Measurements from ENCODE around the gene UBLCP1. TPM values are rescaled to one million over a fixed set of nuclear protein-coding genes. Genes with fewer than 3 reads are reported as not detected.
A peak's percentile ranks its signal among the peaks of the same experiment; 100 is the strongest.
"Not testable (repeated sequence)": the region's sequence is repeated elsewhere in the genome, so short reads cannot be mapped to it uniquely, and the experiment has no call there.

The UBLCP1 gene, protein sequence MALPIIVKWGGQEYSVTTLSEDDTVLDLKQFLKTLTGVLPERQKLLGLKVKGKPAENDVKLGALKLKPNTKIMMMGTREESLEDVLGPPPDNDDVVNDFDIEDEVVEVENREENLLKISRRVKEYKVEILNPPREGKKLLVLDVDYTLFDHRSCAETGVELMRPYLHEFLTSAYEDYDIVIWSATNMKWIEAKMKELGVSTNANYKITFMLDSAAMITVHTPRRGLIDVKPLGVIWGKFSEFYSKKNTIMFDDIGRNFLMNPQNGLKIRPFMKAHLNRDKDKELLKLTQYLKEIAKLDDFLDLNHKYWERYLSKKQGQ
- 29.2 and 42.3 TPM in 2 replicates for total RNA-seq (2014; rRNA removed; shearing (Covaris generic))

GRCh38 chr5:159262859-159263568 lies at the start of gene UBLCP1:
Gene UBLCP1, plus strand, starts transcription at chr5:159263290. Its CDS starts 5,626 bp downstream, at chr5:159268916.
- peak; percentile 79 for DNase-seq (ENCODE audit: low read depth)

DNA sequence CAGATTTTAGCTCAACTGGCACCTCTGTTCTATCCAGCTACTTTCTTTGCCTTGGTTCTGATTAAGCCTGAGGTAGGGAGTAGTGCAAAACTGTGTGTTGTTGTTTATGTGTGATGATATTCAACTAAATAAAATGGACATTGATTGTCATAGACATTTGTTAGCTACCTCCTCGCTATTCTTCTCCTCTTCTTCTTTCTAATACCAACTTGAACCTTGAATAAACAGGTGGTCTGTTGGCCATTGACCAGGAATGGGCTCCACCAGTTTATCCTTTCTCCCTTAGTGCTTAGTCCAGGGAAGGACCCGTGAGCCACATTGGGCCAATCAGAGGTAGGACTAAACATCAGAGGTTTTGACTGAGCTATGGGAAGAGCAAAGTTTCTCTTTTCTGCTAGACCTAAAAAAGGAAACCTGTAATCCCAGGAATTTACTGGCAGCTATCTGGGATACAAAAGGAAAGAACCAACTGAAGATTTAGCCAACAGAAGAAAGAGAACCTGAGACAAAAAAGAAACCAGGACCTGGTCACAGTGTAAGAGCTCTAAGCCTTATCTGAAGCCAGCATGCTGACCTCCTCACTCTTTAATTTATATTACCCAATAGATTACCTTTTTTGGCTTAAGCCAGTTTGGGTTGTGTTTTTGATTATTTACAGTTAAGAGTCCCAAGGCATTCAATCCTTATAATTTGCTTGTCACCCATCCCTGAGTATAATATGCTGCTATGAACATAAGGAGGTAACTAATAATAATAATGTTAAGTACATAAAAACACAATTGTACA lies 48.4 kb upstream of the UBLCP1 start:
- DNase-seq (ENCODE audit: low read depth): no peak

DNA sequence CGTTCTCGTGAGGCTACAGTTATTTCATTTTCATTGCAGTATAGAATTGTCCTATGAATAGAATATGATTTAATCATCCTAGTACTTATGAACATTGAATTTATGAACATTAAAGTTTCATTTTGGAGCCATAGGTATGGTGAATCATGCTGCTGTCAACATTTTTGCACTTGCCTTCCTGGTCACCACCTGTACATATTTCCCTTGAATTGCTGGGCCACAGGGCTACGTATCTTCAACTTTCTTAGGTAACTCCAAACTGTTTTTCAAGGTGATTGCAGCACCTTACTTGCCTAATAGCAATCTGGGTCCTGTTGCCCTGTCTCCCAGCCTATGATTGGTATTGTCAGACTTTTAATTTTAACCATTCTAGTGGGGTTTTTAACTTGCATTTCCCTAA lies 47.2 kb upstream of the UBLCP1 start:
- no peak for DNase-seq (ENCODE audit: low read depth)

GRCh38 chr5:159216454-159216853 lies 46.6 kb upstream of the UBLCP1 start:
- DNase-seq (ENCODE audit: low read depth): no peak

DNA sequence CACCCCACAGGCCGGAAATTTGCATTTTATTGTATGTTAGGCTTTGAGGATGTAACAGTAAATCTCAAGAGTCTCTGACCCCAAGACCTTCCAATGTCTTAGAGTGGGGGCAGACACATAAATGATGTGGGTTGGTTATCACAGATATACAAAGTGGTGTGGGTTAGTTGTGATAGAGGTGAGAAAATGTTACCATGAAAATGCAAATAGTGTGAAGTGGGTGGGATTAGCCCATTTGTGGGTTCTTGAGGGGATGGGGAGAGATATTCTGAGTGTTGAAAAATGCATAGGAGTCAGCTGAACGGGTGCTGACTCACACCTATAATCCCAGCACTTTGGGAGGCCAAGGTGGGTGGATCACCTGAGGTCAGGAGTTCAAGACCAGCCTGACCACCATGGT lies 45.9 kb upstream of the UBLCP1 start:
- DNase-seq (ENCODE audit: low read depth): no peak

GRCh38 chr5:159218595-159219023 lies 44.5 kb upstream of the UBLCP1 start:
- no peak for DNase-seq (ENCODE audit: low read depth)

GRCh38 chr5:159220206-159220605 lies 42.9 kb upstream of the UBLCP1 start:
- no peak for DNase-seq (ENCODE audit: low read depth)

GRCh38 chr5:159223469-159223868 lies 39.6 kb upstream of the UBLCP1 start:
- DNase-seq (ENCODE audit: low read depth): no peak

- DNase-seq (ENCODE audit: low read depth): no peak
Observed at GRCh38 chr5:159224471-159224870, 38.6 kb upstream of the UBLCP1 start.

GRCh38 chr5:159226451-159226850 lies 36.6 kb upstream of the UBLCP1 start:
- DNase-seq (ENCODE audit: low read depth): no peak

DNA sequence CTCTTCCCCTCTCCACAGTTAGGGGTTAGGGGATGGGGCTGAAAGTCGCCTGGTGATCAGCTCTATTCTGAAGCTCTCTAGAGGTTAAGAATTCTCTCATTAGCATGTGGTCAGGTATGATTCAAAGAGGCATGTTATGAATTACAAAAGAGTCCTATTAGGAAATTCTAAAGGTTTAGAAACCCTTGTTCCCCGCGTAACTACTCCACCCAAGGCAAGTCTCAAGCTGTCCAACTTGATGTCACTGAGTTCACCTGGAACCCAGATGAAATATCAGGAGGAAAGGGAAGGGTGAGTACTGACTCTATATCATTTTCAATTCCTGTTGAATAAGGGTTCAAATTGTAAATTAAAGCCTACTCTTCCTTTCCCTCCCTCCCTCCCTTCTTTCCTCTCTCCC lies 35.6 kb upstream of the UBLCP1 start:
- no peak for DNase-seq (ENCODE audit: low read depth)

- peak; percentile 34 for DNase-seq (ENCODE audit: low read depth)
Observed at GRCh38 chr5:159228097-159228496, 35.0 kb upstream of the UBLCP1 start.

GRCh38 chr5:159230657-159231056 lies 32.4 kb upstream of the UBLCP1 start:
- DNase-seq (ENCODE audit: low read depth): no peak

GRCh38 chr5:159231167-159231566 lies 31.9 kb upstream of the UBLCP1 start:
- DNase-seq (ENCODE audit: low read depth): no peak

GRCh38 chr5:159235871-159236520 lies 27.1 kb upstream of the UBLCP1 start:
- DNase-seq (ENCODE audit: low read depth): not testable (repeated sequence)

DNA sequence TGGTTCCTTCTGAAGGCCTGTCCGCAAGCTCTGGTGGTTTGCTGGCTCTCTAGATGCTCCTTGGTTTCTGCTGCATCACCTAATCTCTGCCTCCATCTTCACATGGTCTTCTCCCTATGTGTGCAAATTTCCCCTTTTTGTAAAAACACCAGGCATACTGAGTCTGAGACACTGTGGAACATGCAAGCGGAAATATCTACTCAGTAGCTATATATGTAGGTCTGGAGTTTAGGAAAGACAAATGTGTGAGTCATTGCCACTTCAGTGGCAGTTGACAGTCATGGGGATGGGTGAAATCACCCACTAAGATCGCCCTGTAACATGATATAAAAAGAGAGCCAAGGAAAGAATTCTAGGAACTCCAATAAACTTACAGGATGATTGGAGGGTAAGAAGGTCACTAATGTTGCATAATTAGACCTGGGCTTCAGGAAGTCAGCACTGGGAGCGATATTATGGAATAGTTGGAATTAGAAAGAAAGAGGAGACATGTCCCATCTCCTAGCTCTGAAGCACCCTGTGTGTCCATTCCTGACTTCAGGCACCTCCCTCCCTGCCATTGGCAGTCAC lies 22.7 kb upstream of the UBLCP1 start:
- peak; percentile 78 for DNase-seq (ENCODE audit: low read depth)

DNA sequence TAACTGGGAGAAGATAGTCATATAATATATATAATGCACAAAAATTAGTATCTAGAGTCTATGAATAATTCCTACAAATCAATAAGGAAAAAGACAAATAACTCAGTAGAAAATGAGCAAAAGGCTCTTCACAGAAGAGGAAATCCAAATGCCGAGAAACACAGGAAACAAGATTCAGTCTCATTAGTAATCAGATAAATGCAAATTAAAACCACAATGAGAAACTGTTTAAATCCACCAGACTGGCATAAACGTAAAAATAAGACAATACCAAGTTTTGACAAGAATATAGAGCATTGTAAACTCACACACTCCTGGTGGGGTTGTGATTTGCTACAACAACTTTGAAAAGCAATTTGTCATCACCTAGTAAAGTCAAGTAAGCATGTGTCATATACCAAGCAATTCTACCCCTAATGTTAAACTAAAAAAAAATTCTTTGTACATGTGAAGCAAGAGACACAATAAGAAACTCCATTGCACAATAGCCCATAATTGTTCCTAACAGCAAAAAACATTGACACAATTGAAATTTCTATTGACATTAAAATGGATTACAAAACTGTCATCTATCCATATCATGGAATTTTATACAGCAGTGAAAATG lies 21.0 kb upstream of the UBLCP1 start:
- DNase-seq (ENCODE audit: low read depth): no peak

GRCh38 chr5:159242656-159243055 lies 20.4 kb upstream of the UBLCP1 start:
- DNase-seq (ENCODE audit: low read depth): no peak

- DNase-seq (ENCODE audit: low read depth): no peak
Observed at GRCh38 chr5:159243385-159243784, 19.7 kb upstream of the UBLCP1 start.

- no peak for DNase-seq (ENCODE audit: low read depth)
Observed at GRCh38 chr5:159244163-159244562, 18.9 kb upstream of the UBLCP1 start.

GRCh38 chr5:159244890-159245289 lies 18.2 kb upstream of the UBLCP1 start:
- DNase-seq (ENCODE audit: low read depth): no peak
